Activated CD8-positive, alpha-beta T cell treated with anti-CD3 and anti-CD28 coated beads for 36 hours (primary cell): ENCODE measurements around the gene SERPINA4. TPM values are rescaled to one million over a fixed set of nuclear protein-coding genes. Genes with fewer than 3 reads are reported as not detected.

ENCODE experiments used
- ATAC-seq: fragments of 200-7000 bp; cut with Tn5 transposase; one replicate; pipeline ENCODE4 v1.10.0; 2021; ENCODE audit warnings: mild to moderate bottlenecking, moderate library complexity
- CTCF ChIA-PET: fragments of 350-600 bp; sonication (Branson Sonifier 250); formaldehyde crosslinking; loops from one replicate; lab custom pipeline; 2021; ENCODE audit warnings: antibody characterized with exemption; lab: Charles Lee
- POLR2A ChIA-PET: fragments of 350-600 bp; sonication (Branson Sonifier 250); formaldehyde crosslinking; loops from one replicate; lab custom pipeline; 2021; ENCODE audit warnings: antibody characterized with exemption; lab: Charles Lee
- DNase-seq: peaks from one replicate; pipeline ENCODE4 v3.0.0-alpha.2; 2020
- H3K27ac Mint-ChIP-seq: one replicate; pipeline ENCODE4 v1.8.0; 2021; ENCODE audit warnings: mild to moderate bottlenecking, mixed read lengths
- H3K27me3 Mint-ChIP-seq: one replicate; pipeline ENCODE4 v1.8.0; 2021; ENCODE audit warnings: mixed read lengths
- H3K36me3 Mint-ChIP-seq: one replicate; pipeline ENCODE4 v1.8.0; 2021; ENCODE audit warnings: low read depth, mixed read lengths
- H3K4me1 Mint-ChIP-seq: one replicate; pipeline ENCODE4 v1.8.0; 2021; ENCODE audit warnings: low read depth, mixed read lengths
- H3K4me3 Mint-ChIP-seq: one replicate; pipeline ENCODE4 v1.8.0; 2021; ENCODE audit warnings: mild to moderate bottlenecking, moderate library complexity, mixed read lengths
- H3K9me3 Mint-ChIP-seq: one replicate; pipeline ENCODE4 v1.8.0; 2021; ENCODE audit warnings: mixed read lengths
- intact Hi-C: fragments of 100-400 bp; cut with micrococcal nuclease; formaldehyde crosslinking; loops from one replicate; pipeline ENCODE4 v1.10.0; 2022
- total RNA-seq, 2 experiments: library from RNA; stranded (reverse); gene quantifications; one replicate each; pipeline ENCODE4 v1.2.3, GENCODE V29; 2021
- TF ChIP-seq, protein P1 (sequence below): fragments of 200-600 bp; IDR thresholded peaks from one replicate; pipeline ENCODE4 v1.8.0; 2022; ENCODE audit warnings: antibody characterized with exemption, mild to moderate bottlenecking

Gene SERPINA4
- total RNA-seq, 2 experiments from 2014 or later = not detected

DNA sequence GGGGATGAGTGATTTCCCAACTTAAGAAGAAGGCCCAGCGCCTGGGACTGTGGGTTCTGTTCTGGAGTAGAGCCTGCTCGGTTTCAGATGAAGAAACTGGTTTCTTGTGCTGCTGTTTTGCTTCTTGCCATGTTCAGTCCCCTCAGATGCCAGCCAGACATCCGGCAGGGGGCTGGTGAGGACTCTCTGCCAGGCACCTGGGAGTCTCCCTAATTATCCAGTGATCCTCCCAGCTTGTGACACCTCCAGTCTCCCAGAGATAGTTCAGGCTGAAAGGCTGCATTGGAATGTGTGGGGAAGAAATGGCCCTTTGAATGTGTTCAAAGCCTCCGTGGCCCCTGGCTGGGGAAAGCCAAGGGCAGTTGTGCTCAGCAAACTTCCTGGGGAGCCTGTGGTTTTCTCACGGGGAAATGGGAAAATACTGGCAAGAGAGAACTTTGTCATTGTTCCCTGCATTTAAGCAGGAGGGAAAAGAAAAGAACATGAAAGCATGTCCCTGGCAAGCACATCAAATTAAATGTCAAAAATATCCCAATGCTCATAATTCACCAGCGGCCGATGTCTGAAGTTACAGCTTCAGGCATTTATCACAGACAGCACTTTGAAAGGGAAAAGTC lies 43.5 kb upstream of the SERPINA4 start:
- POLR2A ChIA-PET = no interaction called here
- no peak for ATAC-seq
- CTCF ChIA-PET = no interaction called here
- Mint-ChIP-seq H3K4me3 (no peak overlapping the region), H3K4me1 (no peaks in the 10 kb centered on the region), H3K27ac (no peak overlapping the region), H3K36me3 (no peaks in the 10 kb centered on the region), H3K27me3 (no peaks in the 10 kb centered on the region), H3K9me3 (peaks cover 14% of the 10 kb centered on the region)
- TF ChIP-seq, protein P1, sequence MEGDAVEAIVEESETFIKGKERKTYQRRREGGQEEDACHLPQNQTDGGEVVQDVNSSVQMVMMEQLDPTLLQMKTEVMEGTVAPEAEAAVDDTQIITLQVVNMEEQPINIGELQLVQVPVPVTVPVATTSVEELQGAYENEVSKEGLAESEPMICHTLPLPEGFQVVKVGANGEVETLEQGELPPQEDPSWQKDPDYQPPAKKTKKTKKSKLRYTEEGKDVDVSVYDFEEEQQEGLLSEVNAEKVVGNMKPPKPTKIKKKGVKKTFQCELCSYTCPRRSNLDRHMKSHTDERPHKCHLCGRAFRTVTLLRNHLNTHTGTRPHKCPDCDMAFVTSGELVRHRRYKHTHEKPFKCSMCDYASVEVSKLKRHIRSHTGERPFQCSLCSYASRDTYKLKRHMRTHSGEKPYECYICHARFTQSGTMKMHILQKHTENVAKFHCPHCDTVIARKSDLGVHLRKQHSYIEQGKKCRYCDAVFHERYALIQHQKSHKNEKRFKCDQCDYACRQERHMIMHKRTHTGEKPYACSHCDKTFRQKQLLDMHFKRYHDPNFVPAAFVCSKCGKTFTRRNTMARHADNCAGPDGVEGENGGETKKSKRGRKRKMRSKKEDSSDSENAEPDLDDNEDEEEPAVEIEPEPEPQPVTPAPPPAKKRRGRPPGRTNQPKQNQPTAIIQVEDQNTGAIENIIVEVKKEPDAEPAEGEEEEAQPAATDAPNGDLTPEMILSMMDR = no peak
- DNase-seq = no peak
- intact Hi-C loops = no loop called here

DNA sequence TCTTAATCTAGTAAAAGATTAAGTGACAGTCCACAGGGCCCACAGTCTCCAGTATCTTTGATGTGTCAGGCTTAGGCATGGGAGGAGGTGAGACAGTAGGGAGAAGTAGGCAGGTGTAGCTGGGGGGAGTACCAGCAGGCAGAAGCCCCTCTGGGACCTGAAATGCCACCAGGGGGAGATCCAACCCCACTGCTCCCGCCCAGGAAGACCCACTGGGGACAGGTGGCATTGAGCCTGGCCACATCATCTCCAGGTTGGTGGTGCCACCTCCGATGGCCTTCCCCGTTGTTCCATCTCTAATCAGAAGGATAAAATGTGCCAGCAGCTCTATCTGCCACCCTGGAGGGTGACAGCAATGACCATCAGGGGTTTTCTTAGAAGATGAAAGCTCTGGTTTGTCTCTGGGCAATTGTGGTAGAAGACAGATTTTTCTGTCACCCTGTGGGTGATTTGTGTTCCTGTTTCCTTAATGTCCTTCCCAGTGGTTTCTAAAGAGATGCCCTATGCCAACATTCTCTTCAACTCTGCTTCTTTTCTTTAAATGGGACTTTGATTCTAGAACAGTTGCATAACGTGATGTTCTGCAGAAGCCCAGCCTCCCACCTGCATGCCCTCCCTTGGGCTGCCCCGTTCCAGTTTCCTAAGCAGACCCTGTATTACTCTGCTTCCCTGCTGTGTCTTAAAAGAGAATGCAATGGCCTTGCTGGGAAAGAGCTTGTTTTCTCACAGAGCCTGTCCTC lies 39.7 kb upstream of the SERPINA4 start:
- Mint-ChIP-seq H3K9me3 (peaks cover 14% of the 10 kb centered on the region), H3K27me3 (peaks cover 10% of the 10 kb centered on the region), H3K27ac (no peak overlapping the region), H3K4me3 (no peak overlapping the region), H3K36me3 (no peaks in the 10 kb centered on the region), H3K4me1 (no peaks in the 10 kb centered on the region)
- CTCF ChIA-PET = interaction anchor here (0.9 kb wide), 1 partner anchor 28 kb away, joined by 3 read pairs; no protein-coding TSS in a partner anchor
- intact Hi-C loops = no loop called here
- TF ChIP-seq, protein P1 = no peak
- POLR2A ChIA-PET = no interaction called here
- no peak for ATAC-seq
- DNase-seq = no peak

DNA sequence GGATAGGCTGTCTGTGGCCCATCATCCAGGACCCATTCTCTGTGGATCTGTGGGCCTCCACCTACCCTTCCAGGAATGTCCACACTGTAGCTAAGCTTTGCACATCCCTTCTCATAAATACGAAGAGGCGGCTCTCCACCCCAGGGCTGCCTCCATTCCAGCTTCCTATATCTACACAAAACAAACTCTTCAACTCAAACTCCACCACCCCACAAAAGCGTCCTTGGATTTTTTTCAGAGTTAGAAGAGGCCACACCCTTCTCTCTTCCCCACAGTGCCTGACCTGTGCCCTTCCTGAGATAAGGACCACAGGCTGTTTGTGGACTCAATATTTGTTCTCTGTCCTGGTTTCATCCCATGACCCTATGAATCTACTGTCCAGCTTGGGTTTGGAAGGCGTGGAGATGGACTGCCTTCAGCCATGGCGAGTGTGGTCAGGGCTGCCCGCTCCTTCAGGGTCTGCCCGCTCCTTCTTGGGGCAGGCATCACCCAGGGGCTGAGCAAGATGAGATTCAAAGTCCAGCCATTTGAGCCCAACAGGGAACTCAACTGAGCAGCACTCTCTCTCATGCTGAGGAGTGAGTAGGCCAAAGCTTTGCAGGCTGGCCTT lies 39.0 kb upstream of the SERPINA4 start:
- Mint-ChIP-seq H3K27ac (no peak overlapping the region), H3K4me1 (no peaks in the 10 kb centered on the region), H3K27me3 (peaks cover 10% of the 10 kb centered on the region), H3K36me3 (no peaks in the 10 kb centered on the region), H3K4me3 (no peak overlapping the region), H3K9me3 (peaks cover 14% of the 10 kb centered on the region)
- intact Hi-C loops = no loop called here
- ChIA-PET CTCF (interaction anchor here (0.9 kb wide), 1 partner anchor 27 kb away, joined by 3 read pairs; no protein-coding TSS in a partner anchor), POLR2A (no interaction called here)
- DNase-seq (no peak), ATAC-seq (no peak)
- TF ChIP-seq, protein P1 = no peak

DNA sequence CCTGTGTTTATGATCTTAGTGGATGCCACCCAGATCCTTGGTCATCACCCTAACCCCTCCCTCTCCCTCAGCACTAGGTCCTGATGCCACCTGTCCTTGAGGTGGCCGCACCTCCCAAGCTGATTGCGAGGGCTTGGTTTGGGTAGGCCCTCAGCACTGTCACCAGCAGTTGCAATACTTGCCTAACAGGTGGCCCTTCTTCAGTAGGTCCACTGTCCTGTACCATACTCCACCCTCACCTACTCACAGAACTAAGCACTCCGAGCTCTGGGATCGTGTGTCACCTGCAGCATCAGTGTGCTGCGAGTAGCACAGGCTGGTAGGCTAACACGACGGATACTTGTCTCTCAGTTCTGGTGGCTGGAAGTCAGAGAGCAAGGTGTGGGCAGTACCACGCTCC lies 38.0 kb upstream of the SERPINA4 start:
- POLR2A ChIA-PET = no interaction called here
- CTCF ChIA-PET = no interaction called here
- no peak overlapping the region for H3K27ac Mint-ChIP-seq
- ATAC-seq (no peak), DNase-seq (no peak)
- no peaks in the 10 kb centered on the region for H3K36me3 Mint-ChIP-seq
- no peak overlapping the region for H3K4me3 Mint-ChIP-seq
- TF ChIP-seq, protein P1 = no peak
- H3K27me3 Mint-ChIP-seq = peaks cover 10% of the 10 kb centered on the region
- no peaks in the 10 kb centered on the region for H3K4me1 Mint-ChIP-seq
- intact Hi-C loops = no loop called here
- H3K9me3 Mint-ChIP-seq = peaks cover 14% of the 10 kb centered on the region

DNA sequence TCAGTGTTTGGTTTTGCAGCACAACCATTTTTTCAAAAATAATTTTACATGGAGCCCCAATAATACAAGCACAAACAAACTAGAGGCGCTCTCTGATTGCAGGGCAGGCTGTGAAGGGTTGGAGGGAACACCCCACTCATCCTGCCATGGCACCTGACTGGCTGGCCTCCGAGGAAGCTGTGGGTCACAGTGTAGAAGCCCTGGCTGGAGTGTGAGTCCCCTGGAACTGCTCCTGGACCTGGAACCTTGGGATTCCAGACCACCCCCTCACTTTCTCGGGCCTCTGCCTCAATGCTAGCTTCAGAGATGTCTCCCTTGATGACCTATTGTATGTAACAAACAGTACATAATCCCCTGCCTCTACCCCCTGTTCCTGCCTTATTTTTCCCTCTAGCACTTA lies 37.1 kb upstream of the SERPINA4 start:
- intact Hi-C loops = no loop called here
- H3K9me3 Mint-ChIP-seq = peaks cover 10% of the 10 kb centered on the region
- H3K27ac Mint-ChIP-seq = no peak overlapping the region
- CTCF ChIA-PET = no interaction called here
- ATAC-seq (no peak), DNase-seq (no peak)
- TF ChIP-seq, protein P1 = no peak
- POLR2A ChIA-PET = no interaction called here
- H3K4me1 Mint-ChIP-seq = no peaks in the 10 kb centered on the region
- H3K4me3 Mint-ChIP-seq = no peak overlapping the region
- H3K36me3 Mint-ChIP-seq = no peaks in the 10 kb centered on the region
- peaks cover 10% of the 10 kb centered on the region for H3K27me3 Mint-ChIP-seq
